ENCODE results near the gene EXOC2.

- TF ChIP-seq, protein P1, sequence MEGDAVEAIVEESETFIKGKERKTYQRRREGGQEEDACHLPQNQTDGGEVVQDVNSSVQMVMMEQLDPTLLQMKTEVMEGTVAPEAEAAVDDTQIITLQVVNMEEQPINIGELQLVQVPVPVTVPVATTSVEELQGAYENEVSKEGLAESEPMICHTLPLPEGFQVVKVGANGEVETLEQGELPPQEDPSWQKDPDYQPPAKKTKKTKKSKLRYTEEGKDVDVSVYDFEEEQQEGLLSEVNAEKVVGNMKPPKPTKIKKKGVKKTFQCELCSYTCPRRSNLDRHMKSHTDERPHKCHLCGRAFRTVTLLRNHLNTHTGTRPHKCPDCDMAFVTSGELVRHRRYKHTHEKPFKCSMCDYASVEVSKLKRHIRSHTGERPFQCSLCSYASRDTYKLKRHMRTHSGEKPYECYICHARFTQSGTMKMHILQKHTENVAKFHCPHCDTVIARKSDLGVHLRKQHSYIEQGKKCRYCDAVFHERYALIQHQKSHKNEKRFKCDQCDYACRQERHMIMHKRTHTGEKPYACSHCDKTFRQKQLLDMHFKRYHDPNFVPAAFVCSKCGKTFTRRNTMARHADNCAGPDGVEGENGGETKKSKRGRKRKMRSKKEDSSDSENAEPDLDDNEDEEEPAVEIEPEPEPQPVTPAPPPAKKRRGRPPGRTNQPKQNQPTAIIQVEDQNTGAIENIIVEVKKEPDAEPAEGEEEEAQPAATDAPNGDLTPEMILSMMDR (IDR thresholded peaks at IDR 0.05; ENCODE audit: low read depth, low read length): no peak
- no peak for TF ChIP-seq EZH2phosphoT487 (IDR thresholded peaks at IDR 0.05; ENCODE audit: low read depth)
Measured at GRCh38 chr6:693723-694009, 727 bp upstream of the EXOC2 start.
